ENCODE measurements around the gene CLTCL1. TPM values are rescaled to one million over a fixed set of nuclear protein-coding genes. Genes with fewer than 3 reads are reported as not detected.
"Not testable (repeated sequence)": the region's sequence is repeated elsewhere in the genome, so short reads cannot be mapped to it uniquely, and the experiment has no call there.

Gene CLTCL1
- total RNA-seq, 1 experiment from 2014 or later = 7.1 TPM

DNA sequence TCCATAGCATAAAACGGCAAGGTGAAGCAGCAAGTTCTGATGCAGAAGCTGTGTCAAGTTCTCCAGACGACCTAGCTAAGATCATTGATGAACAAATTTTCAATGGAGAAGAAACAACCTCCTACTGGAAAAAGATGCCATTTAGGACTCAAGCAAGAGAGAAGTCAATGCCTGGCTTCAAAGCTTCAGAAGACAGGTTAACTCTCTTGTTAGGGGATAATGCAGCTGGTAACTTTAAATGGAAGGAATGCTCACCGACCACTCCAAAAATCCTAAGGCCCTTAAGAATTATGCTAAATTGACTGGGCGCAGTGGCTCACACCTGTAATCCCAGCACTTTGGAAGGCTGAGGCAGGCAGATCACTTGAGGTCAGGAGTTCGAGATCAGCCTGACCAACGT is 31.3 kb downstream of the CLTCL1 start:
- ATAC-seq (no peak), DNase-seq (ENCODE audit: low read depth, low spot score) (no peak)
- TF ChIP-seq JUND (IDR thresholded peaks at IDR 0.05) = no peak
- TF ChIP-seq EGR1 (IDR thresholded peaks at IDR 0.05; ENCODE audit: low read depth) = no peak
- TF ChIP-seq SRF (IDR thresholded peaks at IDR 0.05; ENCODE audit: low read depth) = no peak
- TF ChIP-seq REST (IDR thresholded peaks at IDR 0.05; ENCODE audit: low read depth) = no peak
- TF ChIP-seq, protein P1, sequence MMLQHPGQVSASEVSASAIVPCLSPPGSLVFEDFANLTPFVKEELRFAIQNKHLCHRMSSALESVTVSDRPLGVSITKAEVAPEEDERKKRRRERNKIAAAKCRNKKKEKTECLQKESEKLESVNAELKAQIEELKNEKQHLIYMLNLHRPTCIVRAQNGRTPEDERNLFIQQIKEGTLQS (IDR thresholded peaks at IDR 0.05) = no peak
- no peak for TF ChIP-seq ZFX (IDR thresholded peaks at IDR 0.05)
- TF ChIP-seq SIN3A (IDR thresholded peaks at IDR 0.05; ENCODE audit: low read depth) = no peak
- TF ChIP-seq CEBPB (IDR thresholded peaks at IDR 0.05; ENCODE audit: low read depth) = no peak
- intact Hi-C loops (cut with micrococcal nuclease) = no loop called here
- H3K36me3 ChIP-seq (ENCODE audit: control insufficient read depth in 1 of 2, insufficient read depth in 2 of 2, low read length in 2 of 2) = no peaks in the 10 kb centered on the region
- ChIA-PET POLR2A (no interaction called here), CTCF (no interaction called here), RAD21 (ENCODE audit: low non-redundant PET in 1 of 2, low total read pairs in 2 of 2, uncharacterized antibody in 2 of 2, unreplicated experiment in 2 of 2) (interaction anchor here in 1 of 2 experiments (0.7 kb wide), 1 partner anchor 40 kb away, joined by 3 read pairs; no protein-coding TSS in a partner anchor)
- H3K9me2 ChIP-seq (ENCODE audit: insufficient read depth) = no peaks in the 10 kb centered on the region
- H3K27me3 ChIP-seq (ENCODE audit: insufficient read depth, low read length) = no peaks in the 10 kb centered on the region
- no peaks in the 10 kb centered on the region for H3K4me1 ChIP-seq (ENCODE audit: control insufficient read depth in 1 of 2, insufficient read depth in 2 of 2, low read length in 2 of 2)
- H3K4me2 ChIP-seq (ENCODE audit: low read length) = no peak overlapping the region
- BruUV-seq (replicated peaks) = no TSS peak
- no peak overlapping the region for H3K4me3 ChIP-seq (replicated peaks in 1 of 2; ENCODE audit: low read depth in 1 of 2, low read length in 2 of 2)
- no peak overlapping the region for H2AFZ ChIP-seq (ENCODE audit: low read depth, low read length, poor library complexity, severe bottlenecking)
- no peaks in the 10 kb centered on the region for H3K9me3 ChIP-seq (ENCODE audit: control insufficient read depth in 1 of 2, insufficient read depth in 1 of 2, low read depth in 1 of 2, low read length in 2 of 2)
- no peak overlapping the region for H3K9ac ChIP-seq (ENCODE audit: low read length)
- no peak overlapping the region for H3K27ac ChIP-seq (ENCODE audit: low read depth, low read length)
- no peaks in the 10 kb centered on the region for H3K79me2 ChIP-seq (ENCODE audit: insufficient read depth, low read length)
- no peaks in the 10 kb centered on the region for H4K20me1 ChIP-seq (ENCODE audit: insufficient read depth)

GRCh38 chr22:19258968-19259288 is 32.6 kb downstream of the CLTCL1 start:
- H3K9me3 ChIP-seq (ENCODE audit: control insufficient read depth in 1 of 2, insufficient read depth in 1 of 2, low read depth in 1 of 2, low read length in 2 of 2); DNase-seq (ENCODE audit: low read depth, low spot score); H3K79me2 ChIP-seq (ENCODE audit: insufficient read depth, low read length); H3K27ac ChIP-seq (ENCODE audit: low read depth, low read length); POLR2A ChIA-PET; intact Hi-C loops (cut with micrococcal nuclease); CTCF ChIA-PET; H3K9me2 ChIP-seq (ENCODE audit: insufficient read depth); H3K4me1 ChIP-seq (ENCODE audit: control insufficient read depth in 1 of 2, insufficient read depth in 2 of 2, low read length in 2 of 2); H4K20me1 ChIP-seq (ENCODE audit: insufficient read depth); H3K36me3 ChIP-seq (ENCODE audit: control insufficient read depth in 1 of 2, insufficient read depth in 2 of 2, low read length in 2 of 2); H3K4me2 ChIP-seq (ENCODE audit: low read length); H3K9ac ChIP-seq (ENCODE audit: low read length); H3K4me3 ChIP-seq (replicated peaks in 1 of 2; ENCODE audit: low read depth in 1 of 2, low read length in 2 of 2); H2AFZ ChIP-seq (ENCODE audit: low read depth, low read length, poor library complexity, severe bottlenecking); H3K27me3 ChIP-seq (ENCODE audit: insufficient read depth, low read length); ATAC-seq; RAD21 ChIA-PET (ENCODE audit: low non-redundant PET in 1 of 2, low total read pairs in 2 of 2, uncharacterized antibody in 2 of 2, unreplicated experiment in 2 of 2); BruUV-seq (replicated peaks): not testable (repeated sequence)
